Liver (tissue), 9 donors: Measurements from ENCODE around the gene C2CD4C. TPM values are rescaled to one million over a fixed set of nuclear protein-coding genes. Genes with fewer than 3 reads are reported as not detected.
"Not testable (repeated sequence)": the region's sequence is repeated elsewhere in the genome, so short reads cannot be mapped to it uniquely, and the experiment has no call there.

Source experiments
- DNase-seq: peaks from one replicate; pipeline ENCODE4 v3.0.0-alpha.2; 2017; ENCODE audit warnings: low spot score
- H3K27ac ChIP-seq, 2 donors: one replicate each; pipeline ENCODE4 v1.7.0; 2013; ENCODE audit warnings: inconsistent platforms in 2 of 2, low read length in 2 of 2, control low read depth in 1 of 2, low read depth in 1 of 2, mild to moderate bottlenecking in 1 of 2
- H3K27me3 ChIP-seq, 4 donors: one replicate each; pipeline versions ENCODE4 v1.6.1 to v1.7.0; 2013; ENCODE audit warnings: low read length in 3 of 4, inconsistent platforms in 1 of 4, mild to moderate bottlenecking in 1 of 4, moderate library complexity in 1 of 4; ENCODE audit not compliant: control insufficient read depth in 4 of 4, insufficient read depth in 4 of 4
- H3K36me3 ChIP-seq, 4 donors: one replicate each; pipeline versions ENCODE4 v1.6.1 to v1.7.0; 2013; ENCODE audit warnings: low read length in 3 of 4, mild to moderate bottlenecking in 3 of 4, low read depth in 1 of 4, moderate library complexity in 1 of 4; ENCODE audit not compliant: control insufficient read depth in 4 of 4, insufficient read depth in 3 of 4
- H3K4me1 ChIP-seq, 4 donors: one replicate each; pipeline versions ENCODE4 v1.6.1 to v1.7.0; 2013; ENCODE audit warnings: low read length in 3 of 4, mild to moderate bottlenecking in 3 of 4, moderate library complexity in 1 of 4; ENCODE audit not compliant: control insufficient read depth in 4 of 4, insufficient read depth in 4 of 4
- H3K4me3 ChIP-seq, 3 donors: one replicate each; pipeline versions ENCODE4 v1.6.1 to v1.7.0; 2013; ENCODE audit warnings: low read length in 3 of 3, control low read depth in 1 of 3, low read depth in 1 of 3, mild to moderate bottlenecking in 1 of 3
- H3K9ac ChIP-seq, 2 donors: one replicate each; pipeline ENCODE4 v1.7.0; 2013; ENCODE audit warnings: low read length in 2 of 2, mild to moderate bottlenecking in 2 of 2, moderate library complexity in 2 of 2, control low read depth in 1 of 2, low read depth in 1 of 2
- H3K9me3 ChIP-seq, 4 donors: one replicate each; pipeline versions ENCODE4 v1.6.1 to v1.7.0; 2013; ENCODE audit warnings: low read length in 3 of 4; ENCODE audit not compliant: control insufficient read depth in 4 of 4
- ATF3 ChIP-seq: IDR thresholded peaks from 2 replicates; pipeline ENCODE4 v1.6.1; 2016; ENCODE audit warnings: antibody characterized with exemption
- HNF4A ChIP-seq, 2 donors: conservative IDR thresholded peaks; 2 replicates each; pipeline ENCODE4 v1.6.1; 2016; ENCODE audit warnings: antibody characterized with exemption in 2 of 2, mild to moderate bottlenecking in 2 of 2
- JUND ChIP-seq, 2 donors: IDR thresholded peaks; 2 replicates each; pipeline ENCODE4 v1.6.1; 2016; ENCODE audit warnings: antibody characterized with exemption in 2 of 2
- TAF1 ChIP-seq: conservative IDR thresholded peaks from 2 replicates; pipeline ENCODE4 v1.6.1; 2016; ENCODE audit warnings: antibody characterized with exemption, mild to moderate bottlenecking
- YY1 ChIP-seq: IDR thresholded peaks from 2 replicates; pipeline ENCODE4 v1.6.1; 2016; ENCODE audit warnings: antibody characterized with exemption, mild to moderate bottlenecking
- WGBS: extraction: QIAGEN DNeasy Blood & Tissue Kit; methylation state at CpG from one replicate; pipeline ENCODE4 v1.1.7; 2013; 5-methylcytosine and 5-hydroxymethylcytosine counted together
- polyA plus RNA-seq, 2 donors: library from polyadenylated mRNA; stranded (reverse) in 1 of 2; unstranded in 1 of 2; fragments of 200-250 nt in 1 of 2; fragments of >200 nt in 1 of 2; fragmentation: Nextera tagmentation in 1 of 2; extraction: Ambion mirVana in 1 of 2; gene quantifications; one replicate each; pipeline versions ENCODE4 v1.2.1 to v1.2.3, GENCODE V29; 2013 to 2015
- total RNA-seq, 2 donors: library from RNA; depleted of rRNA; stranded (reverse); fragments of >200 nt; gene quantifications; one replicate each; pipeline ENCODE4 v1.2.3, GENCODE V29; 2014
- TF ChIP-seq, protein P1 (sequence below): IDR thresholded peaks from 2 replicates; pipeline ENCODE4 v1.6.1; 2016; ENCODE audit warnings: antibody characterized with exemption, mild to moderate bottlenecking
- TF ChIP-seq, protein P2 (sequence below): IDR thresholded peaks from 2 replicates; pipeline ENCODE4 v1.6.1; 2016; ENCODE audit warnings: antibody characterized with exemption
- donor health status: healthy.
- donor health status: healthy.
- donor health status: healthy.
- donor health status: healthy.
- donor health status: healthy.

The C2CD4C gene
- total and polyA plus RNA-seq, 4 donors, result 0.08 to 0.42 (median 0.19) TPM

DNA sequence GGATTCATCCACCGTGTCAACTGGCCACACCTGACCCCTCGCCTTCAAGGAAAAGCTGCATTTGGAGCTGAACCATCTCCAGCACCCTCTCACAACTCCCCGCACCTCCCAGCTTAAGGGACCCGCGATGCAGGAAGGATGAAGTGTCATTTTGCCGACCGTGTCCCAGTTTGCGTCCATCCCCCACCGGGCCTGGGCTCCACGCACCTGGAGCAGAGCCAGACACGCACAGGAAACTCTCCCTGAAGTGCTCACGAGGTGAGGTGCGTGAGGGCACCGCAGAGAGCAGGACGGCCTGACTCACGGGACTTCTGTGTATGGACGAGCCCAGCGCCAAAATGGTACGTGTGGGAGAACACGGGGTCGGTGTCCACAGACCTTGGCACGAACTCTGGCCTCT is 44.7 kb upstream of the C2CD4C start:
- no peak for DNase-seq
- TF ChIP-seq ATF3, result no peak
- TF ChIP-seq JUND (IDR thresholded peaks at IDR 0.05), result no peak
- no peak for TF ChIP-seq TAF1
- no peak for TF ChIP-seq HNF4A (conservative IDR thresholded peaks at IDR 0.05)
- Histone ChIP-seq H3K4me3 (no peak overlapping the region), H3K9me3 (no peaks in the 10 kb centered on the region), H3K4me1 (no peaks in the 10 kb centered on the region), H3K27ac (no peak overlapping the region), H3K27me3 (no peaks in the 10 kb centered on the region), H3K9ac (no peak overlapping the region), H3K36me3 (peaks cover 0 to 6% (median 2%) of the 10 kb centered on the region in 4 donors)
- 90% methylated on average over 22 of the region's 22 CpGs for WGBS

DNA sequence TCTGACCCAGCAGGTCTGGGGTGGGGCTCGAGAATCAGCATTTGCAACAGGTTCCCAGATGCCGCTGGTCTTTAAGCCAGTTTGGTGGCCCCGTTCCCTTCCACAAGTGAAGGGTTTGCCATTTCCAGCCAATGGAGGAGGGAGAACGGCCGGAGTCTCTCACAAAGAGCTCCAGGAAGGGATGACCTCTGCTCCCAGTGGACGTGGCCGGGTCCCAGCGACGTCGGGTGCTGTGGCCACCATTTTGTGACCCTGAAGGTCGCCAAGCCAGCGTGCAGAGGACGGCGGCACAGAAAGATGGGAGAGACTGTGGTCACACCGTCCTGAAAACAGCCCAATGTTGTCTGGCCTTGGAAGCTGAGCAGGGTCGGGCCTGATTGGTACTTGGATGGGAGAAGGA is 43.9 kb upstream of the C2CD4C start:
- Histone ChIP-seq H3K4me3 (no peak overlapping the region), H3K4me1 (no peaks in the 10 kb centered on the region), H3K9ac (no peak overlapping the region), H3K36me3 (peaks cover 0 to 4% (median 2%) of the 10 kb centered on the region in 4 donors), H3K27ac (no peak overlapping the region), H3K27me3 (no peaks in the 10 kb centered on the region), H3K9me3 (no peaks in the 10 kb centered on the region)
- TF ChIP-seq YY1 (no peak), JUND (IDR thresholded peaks at IDR 0.05) (no peak), ATF3 (no peak)
- TF ChIP-seq, protein P1, sequence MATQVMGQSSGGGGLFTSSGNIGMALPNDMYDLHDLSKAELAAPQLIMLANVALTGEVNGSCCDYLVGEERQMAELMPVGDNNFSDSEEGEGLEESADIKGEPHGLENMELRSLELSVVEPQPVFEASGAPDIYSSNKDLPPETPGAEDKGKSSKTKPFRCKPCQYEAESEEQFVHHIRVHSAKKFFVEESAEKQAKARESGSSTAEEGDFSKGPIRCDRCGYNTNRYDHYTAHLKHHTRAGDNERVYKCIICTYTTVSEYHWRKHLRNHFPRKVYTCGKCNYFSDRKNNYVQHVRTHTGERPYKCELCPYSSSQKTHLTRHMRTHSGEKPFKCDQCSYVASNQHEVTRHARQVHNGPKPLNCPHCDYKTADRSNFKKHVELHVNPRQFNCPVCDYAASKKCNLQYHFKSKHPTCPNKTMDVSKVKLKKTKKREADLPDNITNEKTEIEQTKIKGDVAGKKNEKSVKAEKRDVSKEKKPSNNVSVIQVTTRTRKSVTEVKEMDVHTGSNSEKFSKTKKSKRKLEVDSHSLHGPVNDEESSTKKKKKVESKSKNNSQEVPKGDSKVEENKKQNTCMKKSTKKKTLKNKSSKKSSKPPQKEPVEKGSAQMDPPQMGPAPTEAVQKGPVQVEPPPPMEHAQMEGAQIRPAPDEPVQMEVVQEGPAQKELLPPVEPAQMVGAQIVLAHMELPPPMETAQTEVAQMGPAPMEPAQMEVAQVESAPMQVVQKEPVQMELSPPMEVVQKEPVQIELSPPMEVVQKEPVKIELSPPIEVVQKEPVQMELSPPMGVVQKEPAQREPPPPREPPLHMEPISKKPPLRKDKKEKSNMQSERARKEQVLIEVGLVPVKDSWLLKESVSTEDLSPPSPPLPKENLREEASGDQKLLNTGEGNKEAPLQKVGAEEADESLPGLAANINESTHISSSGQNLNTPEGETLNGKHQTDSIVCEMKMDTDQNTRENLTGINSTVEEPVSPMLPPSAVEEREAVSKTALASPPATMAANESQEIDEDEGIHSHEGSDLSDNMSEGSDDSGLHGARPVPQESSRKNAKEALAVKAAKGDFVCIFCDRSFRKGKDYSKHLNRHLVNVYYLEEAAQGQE, result no peak
- TF ChIP-seq, protein P2, sequence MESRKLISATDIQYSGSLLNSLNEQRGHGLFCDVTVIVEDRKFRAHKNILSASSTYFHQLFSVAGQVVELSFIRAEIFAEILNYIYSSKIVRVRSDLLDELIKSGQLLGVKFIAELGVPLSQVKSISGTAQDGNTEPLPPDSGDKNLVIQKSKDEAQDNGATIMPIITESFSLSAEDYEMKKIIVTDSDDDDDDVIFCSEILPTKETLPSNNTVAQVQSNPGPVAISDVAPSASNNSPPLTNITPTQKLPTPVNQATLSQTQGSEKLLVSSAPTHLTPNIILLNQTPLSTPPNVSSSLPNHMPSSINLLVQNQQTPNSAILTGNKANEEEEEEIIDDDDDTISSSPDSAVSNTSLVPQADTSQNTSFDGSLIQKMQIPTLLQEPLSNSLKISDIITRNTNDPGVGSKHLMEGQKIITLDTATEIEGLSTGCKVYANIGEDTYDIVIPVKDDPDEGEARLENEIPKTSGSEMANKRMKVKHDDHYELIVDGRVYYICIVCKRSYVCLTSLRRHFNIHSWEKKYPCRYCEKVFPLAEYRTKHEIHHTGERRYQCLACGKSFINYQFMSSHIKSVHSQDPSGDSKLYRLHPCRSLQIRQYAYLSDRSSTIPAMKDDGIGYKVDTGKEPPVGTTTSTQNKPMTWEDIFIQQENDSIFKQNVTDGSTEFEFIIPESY, result no peak
- DNase-seq, result no peak
- 96% methylated on average over 16 of the region's 16 CpGs for WGBS

DNA sequence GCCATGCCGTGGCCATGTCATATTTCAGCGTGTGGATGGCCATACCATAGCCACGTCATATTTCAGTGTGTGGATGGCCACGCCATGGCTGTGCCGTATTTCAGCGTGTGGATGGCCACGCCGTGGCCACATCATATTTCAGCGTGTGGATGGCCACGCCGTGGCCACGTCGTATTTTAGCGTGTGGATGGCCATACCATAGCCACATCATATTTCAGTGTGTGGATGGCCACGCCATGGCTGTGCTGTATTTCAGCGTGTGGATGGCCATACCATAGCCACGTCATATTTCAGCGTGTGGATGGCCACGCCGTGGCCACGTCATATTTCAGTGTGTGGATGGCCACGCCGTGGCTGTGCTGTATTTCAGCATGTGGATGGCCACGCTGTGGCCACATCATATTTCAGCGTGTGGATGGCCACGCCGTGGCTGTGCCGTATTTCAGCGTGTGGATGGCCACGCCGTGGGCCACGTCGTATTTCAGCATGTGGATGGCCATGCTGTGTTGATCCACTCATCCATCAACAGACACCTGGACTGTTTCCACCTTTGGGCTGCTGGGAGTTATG is 42.0 kb upstream of the C2CD4C start:
- H3K36me3 ChIP-seq, H3K4me3 ChIP-seq, H3K4me1 ChIP-seq, DNase-seq, H3K9me3 ChIP-seq, H3K9ac ChIP-seq, H3K27me3 ChIP-seq, H3K27ac ChIP-seq: not testable (repeated sequence)
- WGBS, result 95% methylated on average over 33 of the region's 33 CpGs
